PC-9 (cell line): ENCODE results near the gene CHRD.

Experiments used
- CTCF ChIP-seq: fragments of 200-600 bp; sonication (generic); conservative IDR thresholded peaks from 2 replicates; pipeline ENCODE4 v1.6.1; 2017; ENCODE audit warnings: mixed run types, antibody characterized with exemption, mild to moderate bottlenecking, moderate library complexity
- EZH2 ChIP-seq: fragments of 200-600 bp; sonication (generic); IDR thresholded peaks from 2 replicates; pipeline ENCODE4 v1.8.0; 2017; ENCODE audit warnings: antibody characterized with exemption, low read depth

GRCh38 chr3:184354121-184354728 is 25.6 kb upstream of the CHRD start:
- TF ChIP-seq CTCF (peak; percentile 93), EZH2 (no peak)
